ENCODE data around the gene F8A1. TPM values are rescaled to one million over a fixed set of nuclear protein-coding genes. Genes with fewer than 3 reads are reported as not detected.
"Not testable (repeated sequence)": the region's sequence is repeated elsewhere in the genome, so short reads cannot be mapped to it uniquely, and the experiment has no call there.

Gene F8A1
- total RNA-seq, 2 experiments from 2014 or later, result 42.9 to 43.3 TPM

DNA sequence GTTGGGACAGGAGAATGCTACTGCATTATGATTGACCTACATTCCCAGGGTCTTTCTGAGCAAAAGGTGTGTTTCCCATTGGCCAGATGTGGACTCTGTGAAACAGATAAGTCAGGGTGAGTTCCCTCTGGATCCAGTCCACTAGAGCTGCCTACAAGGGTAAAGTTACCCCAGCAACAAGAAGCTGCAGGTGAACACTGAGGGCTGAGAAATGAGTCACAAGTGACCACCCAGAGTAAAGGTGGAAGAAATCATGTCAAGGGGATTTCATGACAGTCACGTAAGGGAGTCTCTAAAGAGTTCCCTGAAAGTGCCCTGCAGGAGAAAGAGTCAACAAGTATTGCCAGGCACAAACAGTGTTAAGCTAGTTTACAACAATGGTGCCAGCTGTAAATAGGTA is 16.3 kb downstream of the F8A1 start:
- intact Hi-C loops (cut with micrococcal nuclease), result no loop called here
- ChIA-PET CTCF (interaction anchor here (2.4 kb wide), 1 partner anchor 15 kb away, joined by 13 read pairs; no protein-coding TSS in a partner anchor), POLR2A (no interaction called here)

DNA sequence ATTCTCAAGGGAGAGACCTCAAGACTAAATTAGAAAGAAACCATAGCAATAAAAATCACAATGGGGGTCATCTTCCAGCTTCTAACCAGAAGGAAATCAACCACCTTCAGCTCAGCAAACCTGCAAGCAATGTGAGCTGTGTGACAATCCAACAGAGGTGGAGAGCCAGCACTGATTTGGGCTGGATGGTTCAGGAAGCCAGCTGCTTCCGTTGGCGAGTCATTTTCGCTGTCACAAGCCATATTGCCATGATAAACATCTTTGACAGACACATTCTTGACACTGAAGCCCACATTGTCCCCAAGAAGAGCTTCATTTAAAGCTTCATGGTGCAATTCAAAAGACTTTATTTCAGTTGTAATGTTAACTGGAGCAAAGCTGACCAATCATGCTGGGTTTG is 22.7 kb downstream of the F8A1 start:
- H3K27me3 Mint-ChIP-seq, result no peaks in the 10 kb centered on the region
- H3K9me3 Mint-ChIP-seq, result no peaks in the 10 kb centered on the region
- H3K4me3 Mint-ChIP-seq, result no peak overlapping the region
- no peaks in the 10 kb centered on the region for H3K4me1 Mint-ChIP-seq (ENCODE audit: low read depth)
- ChIA-PET POLR2A (no interaction called here), CTCF (interaction anchor here (0.9 to 2.3 kb wide), 2 partner anchors 9 to 148 kb away, joined by 3 to 20 read pairs; no protein-coding TSS in a partner anchor)
- intact Hi-C loops (cut with micrococcal nuclease), result no loop called here
- no peak for DNase-seq
- H3K36me3 Mint-ChIP-seq, result no peaks in the 10 kb centered on the region
- no peak overlapping the region for H3K27ac Mint-ChIP-seq

More for the DNA sequence above, 16.3 kb downstream of the F8A1 start:
- Mint-ChIP-seq H3K4me1 (ENCODE audit: low read depth) (no peaks in the 10 kb centered on the region), H3K36me3 (no peaks in the 10 kb centered on the region), H3K27ac (no peak overlapping the region), H3K4me3 (no peak overlapping the region), H3K27me3 (no peaks in the 10 kb centered on the region), H3K9me3 (no peaks in the 10 kb centered on the region)
- DNase-seq, result no peak

DNA sequence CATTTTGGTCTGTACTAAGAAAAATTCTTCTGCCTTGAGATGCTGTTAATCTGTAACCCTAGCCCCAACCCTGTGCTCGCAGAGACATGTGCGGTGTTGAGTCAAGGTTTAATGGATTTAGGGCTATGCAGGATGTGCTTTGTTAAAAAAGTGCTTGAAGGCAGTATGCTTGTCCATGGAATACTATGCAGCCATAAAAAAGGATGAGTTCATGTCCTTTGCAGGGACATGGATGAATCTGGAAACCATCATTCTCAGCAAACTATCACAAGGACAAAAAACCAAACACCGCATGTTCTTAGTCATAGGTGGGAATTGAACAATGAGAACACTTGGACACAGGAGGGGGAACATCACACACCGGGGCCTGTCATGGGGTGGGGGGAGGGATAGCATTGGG is 23.9 kb downstream of the F8A1 start:
- H3K27ac Mint-ChIP-seq; intact Hi-C loops (cut with micrococcal nuclease); H3K4me3 Mint-ChIP-seq; H3K9me3 Mint-ChIP-seq; DNase-seq; POLR2A ChIA-PET; H3K4me1 Mint-ChIP-seq (ENCODE audit: low read depth); H3K27me3 Mint-ChIP-seq; H3K36me3 Mint-ChIP-seq: not testable (repeated sequence)
- CTCF ChIA-PET, result interaction anchor here (2.3 kb wide), 1 partner anchor 8 kb away, joined by 20 read pairs; no protein-coding TSS in a partner anchor

DNA sequence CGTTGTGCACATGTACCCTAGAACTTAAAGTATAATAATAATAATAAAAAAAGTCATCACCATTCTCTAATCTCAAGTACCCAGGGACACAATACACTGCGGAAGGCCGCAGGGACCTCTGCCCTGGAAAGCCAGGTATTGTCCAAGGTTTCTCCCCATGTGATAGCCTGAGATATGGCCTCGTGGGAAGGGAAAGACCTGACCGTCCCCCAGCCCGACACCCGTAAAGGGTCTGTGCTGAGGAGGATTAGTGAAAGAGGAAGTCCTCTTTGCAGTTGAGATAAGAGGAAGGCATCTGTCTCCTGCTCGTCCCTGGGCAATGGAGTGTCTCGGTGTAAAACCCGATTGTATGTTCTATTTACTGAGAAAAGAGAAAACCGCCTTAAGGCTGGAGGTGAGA is 24.4 kb downstream of the F8A1 start:
- H3K27ac Mint-ChIP-seq; H3K27me3 Mint-ChIP-seq; DNase-seq; POLR2A ChIA-PET; H3K9me3 Mint-ChIP-seq; H3K4me3 Mint-ChIP-seq; H3K36me3 Mint-ChIP-seq; CTCF ChIA-PET; intact Hi-C loops (cut with micrococcal nuclease); H3K4me1 Mint-ChIP-seq (ENCODE audit: low read depth): not testable (repeated sequence)

DNA sequence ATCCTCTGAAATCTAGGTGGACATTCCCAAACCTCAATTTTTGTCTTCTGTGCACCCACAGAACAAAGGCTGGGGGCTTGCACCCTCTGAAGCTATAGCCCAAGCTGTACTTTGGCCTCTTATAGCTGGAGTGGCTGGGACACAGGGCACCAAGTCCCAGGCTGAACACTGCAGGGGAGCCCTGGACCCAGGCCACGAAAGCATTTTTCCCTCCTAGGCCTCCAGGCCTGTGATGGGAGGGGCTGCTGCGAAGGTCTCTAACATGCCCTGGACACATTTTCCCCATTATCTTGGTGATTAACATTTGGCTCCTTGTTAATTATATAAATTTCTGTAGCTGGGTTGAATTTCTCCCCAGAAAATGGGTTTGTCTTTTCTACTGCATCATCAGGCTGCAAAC is 27.9 kb downstream of the F8A1 start:
- CTCF ChIA-PET, result no interaction called here
- no peak for DNase-seq
- no peak overlapping the region for H3K27ac Mint-ChIP-seq
- H3K9me3 Mint-ChIP-seq, result no peaks in the 10 kb centered on the region
- peaks cover 2% of the 10 kb centered on the region for H3K27me3 Mint-ChIP-seq
- no peaks in the 10 kb centered on the region for H3K36me3 Mint-ChIP-seq
- H3K4me3 Mint-ChIP-seq, result no peak overlapping the region
- H3K4me1 Mint-ChIP-seq (ENCODE audit: low read depth), result peaks cover 1% of the 10 kb centered on the region
- POLR2A ChIA-PET, result no interaction called here
- intact Hi-C loops (cut with micrococcal nuclease), result no loop called here

DNA sequence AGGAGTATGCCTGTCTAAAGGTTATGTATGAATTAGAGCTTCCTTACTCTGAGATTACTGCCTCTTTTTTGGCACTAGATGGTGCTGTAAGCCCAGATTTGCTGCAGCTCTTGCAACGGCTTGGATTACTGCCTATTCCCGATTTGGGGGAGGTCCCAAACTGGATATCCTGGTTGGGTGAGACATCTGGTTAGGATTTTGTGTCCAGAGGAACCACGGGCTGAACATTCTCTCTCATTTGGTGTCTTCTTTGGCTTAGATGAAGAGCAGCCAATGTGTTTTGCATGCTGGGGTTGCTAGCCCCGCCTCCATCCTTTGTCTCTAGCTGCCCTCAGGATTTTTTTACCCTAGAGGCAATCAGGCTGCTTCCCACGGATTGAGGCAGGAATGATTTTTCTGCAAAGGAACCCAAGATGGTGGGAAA is 31.9 kb downstream of the F8A1 start:
- intact Hi-C loops (cut with micrococcal nuclease), result loop anchor here (1.0 kb wide), 1 partner anchor 62 kb away; no protein-coding TSS in a partner anchor
- Mint-ChIP-seq H3K4me3 (peak overlapping the region; percentile 54), H3K4me1 (ENCODE audit: low read depth) (peaks cover 1% of the 10 kb centered on the region), H3K27me3 (peaks cover 2% of the 10 kb centered on the region), H3K27ac (no peak overlapping the region), H3K9me3 (no peaks in the 10 kb centered on the region), H3K36me3 (no peaks in the 10 kb centered on the region)
- ChIA-PET POLR2A (no interaction called here), CTCF (interaction anchor here (0.7 to 2.5 kb wide), 25 partner anchors 9 to 346 kb away, joined by 3 to 20 read pairs (median 4); partner anchors contain the start of gene RAB39B)
- DNase-seq, result peak; percentile 20

DNA sequence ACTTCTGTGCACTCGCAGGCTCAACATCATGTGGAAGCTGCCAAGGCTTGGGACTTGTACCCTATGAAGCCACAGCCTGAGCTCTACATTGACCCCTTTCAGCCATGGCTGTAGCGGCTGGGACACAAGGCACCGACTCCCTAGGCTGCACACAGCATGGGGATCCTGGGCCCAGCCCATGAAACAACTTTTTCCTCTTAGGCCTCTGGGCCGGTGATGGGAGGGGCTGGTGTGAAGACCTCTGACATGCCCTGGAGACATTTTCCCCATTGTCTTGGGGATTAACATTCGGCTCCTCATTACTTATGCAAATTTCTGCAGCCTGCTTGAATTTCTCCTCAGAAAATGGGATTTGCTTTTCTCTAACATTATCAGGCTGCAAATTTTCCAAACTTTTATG is 38.6 kb downstream of the F8A1 start:
- H3K9me3 Mint-ChIP-seq; H3K36me3 Mint-ChIP-seq; H3K4me3 Mint-ChIP-seq; CTCF ChIA-PET; H3K27ac Mint-ChIP-seq; intact Hi-C loops (cut with micrococcal nuclease); POLR2A ChIA-PET; H3K4me1 Mint-ChIP-seq (ENCODE audit: low read depth); H3K27me3 Mint-ChIP-seq; DNase-seq: not testable (repeated sequence)

Small RNA genes lying within 50 kb of the gene (microRNA-seq; reads per million reads assigned to microRNA genes)
- gene MIR1184-1 (ENCODE audit: borderline microRNAs expressed, borderline number of aligned reads, borderline replicate concordance), result not detected

Other genes with a start within 250 kb of the F8A1 start
- not detected for gene CTAG2, start 232.8 kb upstream of the F8A1 start, total RNA-seq
- gene GAB3, start 135.3 kb upstream of the F8A1 start, total RNA-seq, result 1 to 10 TPM; 3.4 to 3.7 TPM
- 10 to 100 TPM; 94.0 to 95.5 TPM for gene DKC1, start 123.5 kb upstream of the F8A1 start, total RNA-seq
- 10 to 100 TPM; 22.6 to 24.2 TPM for gene MPP1, start 80.9 kb upstream of the F8A1 start, total RNA-seq
- not detected for gene SMIM9, start 51.7 kb upstream of the F8A1 start, total RNA-seq
- gene F8, start 136.4 kb downstream of the F8A1 start, total RNA-seq, result 1 to 10 TPM; 7.5 to 8.9 TPM
- 10 to 100 TPM; 95.1 to 95.9 TPM for gene FUNDC2, start 140.5 kb downstream of the F8A1 start, total RNA-seq
- 1 to 10 TPM; 4.9 to 7.2 TPM for gene CMC4, start 184.8 kb downstream of the F8A1 start, total RNA-seq
- 10 to 100 TPM; 16.2 to 19.2 TPM for gene MTCP1, start 184.8 kb downstream of the F8A1 start, total RNA-seq
- gene BRCC3, start 185.2 kb downstream of the F8A1 start, total RNA-seq, result 10 to 100 TPM; 24.4 to 26.7 TPM

All from activated CD4-positive, alpha-beta memory T cell treated with anti-CD3 and anti-CD28 coated beads for 36 hours (primary cell).